Peyer's patch (tissue), 4 donors: ENCODE data around the gene PLCB2.

Source experiments
- CTCF ChIP-seq, 6 experiments: fragments of 450-650 bp in 4 of 6; fragments of 200-600 bp in 2 of 6; sonication (generic) in 1 of 6; IDR thresholded peaks; one replicate each; pipeline ENCODE4 v1.5.1; 2017 to 2019; ENCODE audit warnings: antibody characterized with exemption in 6 of 6, mild to moderate bottlenecking in 3 of 6, moderate library complexity in 1 of 6
- POLR2A ChIP-seq, 2 donors: fragments of 450-650 bp; IDR thresholded peaks; one replicate each; pipeline ENCODE4 v1.5.1; 2017; ENCODE audit warnings: antibody characterized with exemption in 2 of 2, mild to moderate bottlenecking in 2 of 2, moderate library complexity in 2 of 2

- TF ChIP-seq CTCF (IDR thresholded peaks at IDR 0.05) (no peak), POLR2A (IDR thresholded peaks at IDR 0.05) (no peak)
These were observed 65.1 kb downstream of the PLCB2 start for GRCh38 chr15:40242601-40243000.
